Liver (tissue), 3 donors: ENCODE measurements around the gene CFAP74.

Source experiments
- CTCF ChIP-seq: fragments of 150-350 bp; IDR thresholded peaks from 2 replicates; pipeline ENCODE4 v1.5.1; 2017; ENCODE audit warnings: improper control_type of control experiment, low read depth, low read length; ENCODE audit not compliant: missing input control
- EGR1 ChIP-seq, 2 donors: IDR thresholded peaks; 2 replicates each; pipeline ENCODE4 v1.6.1; 2016 to 2018; ENCODE audit warnings: antibody characterized with exemption in 2 of 2, low read depth in 2 of 2
- donor health status: healthy.
- donor health status: healthy.

GRCh38 chr1:1972976-1973715 is 30.4 kb downstream of the CFAP74 start:
- TF ChIP-seq CTCF, result no peak
- TF ChIP-seq EGR1 (IDR thresholded peaks at IDR 0.05; ENCODE audit: low read depth in 2 of 2), result no peak
